KMS-11 (cell line): ENCODE results near the gene BST1.

Source experiments
- H2AFZ ChIP-seq: fragments of 200-600 bp; sonication (generic); 2 replicates; pipeline ENCODE4 v1.6.1; 2016; ENCODE audit warnings: antibody characterized with exemption, mixed run types, low read depth
- H3K27ac ChIP-seq: fragments of 200-600 bp; sonication (generic); 2 replicates; pipeline ENCODE4 v1.6.1; 2016; ENCODE audit warnings: mild to moderate bottlenecking, mixed run types
- H3K27me3 ChIP-seq: fragments of 200-600 bp; sonication (generic); 2 replicates; pipeline ENCODE4 v1.6.1; 2017; ENCODE audit warnings: mild to moderate bottlenecking, low read depth, mixed run types, moderate library complexity; ENCODE audit not compliant: insufficient read depth
- H3K36me3 ChIP-seq: fragments of 200-600 bp; sonication (generic); 2 replicates; pipeline ENCODE4 v1.6.1; 2017; ENCODE audit warnings: mild to moderate bottlenecking, mixed run types; ENCODE audit not compliant: insufficient read depth
- H3K4me1 ChIP-seq: fragments of 200-600 bp; sonication (generic); 2 replicates; pipeline ENCODE4 v1.6.1; 2016; ENCODE audit warnings: mild to moderate bottlenecking, low read depth, mixed run types; ENCODE audit not compliant: poor library complexity, severe bottlenecking
- H3K4me2 ChIP-seq: fragments of 200-600 bp; sonication (generic); 2 replicates; pipeline ENCODE4 v1.7.0; 2016; ENCODE audit warnings: mild to moderate bottlenecking, mixed run types
- H3K4me3 ChIP-seq: fragments of 200-600 bp; sonication (generic); IDR thresholded peaks from 2 replicates; pipeline ENCODE4 v1.6.1; 2017; ENCODE audit warnings: low read depth, low read length, mixed read lengths; ENCODE audit not compliant: insufficient read depth
- H3K79me2 ChIP-seq: fragments of 200-600 bp; sonication (generic); 2 replicates; pipeline ENCODE4 v1.6.1; 2016; ENCODE audit warnings: low read depth, mixed run types; ENCODE audit not compliant: insufficient read depth
- H3K9ac ChIP-seq: fragments of 200-600 bp; sonication (generic); 2 replicates; pipeline ENCODE4 v1.6.1; 2016; ENCODE audit warnings: mild to moderate bottlenecking, mixed run types
- H4K20me1 ChIP-seq: fragments of 200-600 bp; sonication (generic); 2 replicates; pipeline ENCODE4 v1.6.1; 2016; ENCODE audit warnings: mild to moderate bottlenecking, mixed run types; ENCODE audit not compliant: insufficient read depth
- TF ChIP-seq, protein P1 (sequence below): fragments of 200-600 bp; sonication (generic); conservative IDR thresholded peaks from 2 replicates; pipeline ENCODE4 v1.6.1; 2017; ENCODE audit warnings: low read depth, mild to moderate bottlenecking, antibody characterized with exemption, low read length, moderate library complexity, mixed read lengths

BST1 gene

DNA sequence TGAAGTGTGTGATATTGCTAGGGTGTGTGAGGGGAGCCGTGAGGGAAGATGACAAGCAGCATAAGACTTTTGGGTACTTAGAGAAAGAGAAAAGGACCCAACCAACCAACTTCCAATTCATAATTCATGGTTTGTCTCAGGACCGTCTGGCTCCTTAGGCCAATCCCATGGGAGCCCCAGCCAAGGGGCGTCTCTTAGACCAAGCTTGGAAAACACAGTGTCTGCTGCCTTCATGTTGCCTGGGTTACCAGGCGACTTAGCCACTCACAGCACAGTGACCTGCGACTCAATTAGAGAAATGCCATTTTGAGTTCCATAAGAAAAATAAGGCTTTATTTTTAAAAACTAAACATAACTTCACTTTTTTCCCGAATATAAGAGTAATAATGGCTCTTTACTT is 32.7 kb downstream of the BST1 start:
- Histone ChIP-seq H3K36me3 (no peaks in the 10 kb centered on the region), H3K4me2 (no peak overlapping the region), H2AFZ (no peak overlapping the region), H4K20me1 (no peaks in the 10 kb centered on the region), H3K9ac (no peak overlapping the region), H3K79me2 (no peaks in the 10 kb centered on the region), H3K4me3 (no peak overlapping the region), H3K4me1 (no peaks in the 10 kb centered on the region), H3K27me3 (no peaks in the 10 kb centered on the region), H3K27ac (no peak overlapping the region)
- TF ChIP-seq, protein P1, sequence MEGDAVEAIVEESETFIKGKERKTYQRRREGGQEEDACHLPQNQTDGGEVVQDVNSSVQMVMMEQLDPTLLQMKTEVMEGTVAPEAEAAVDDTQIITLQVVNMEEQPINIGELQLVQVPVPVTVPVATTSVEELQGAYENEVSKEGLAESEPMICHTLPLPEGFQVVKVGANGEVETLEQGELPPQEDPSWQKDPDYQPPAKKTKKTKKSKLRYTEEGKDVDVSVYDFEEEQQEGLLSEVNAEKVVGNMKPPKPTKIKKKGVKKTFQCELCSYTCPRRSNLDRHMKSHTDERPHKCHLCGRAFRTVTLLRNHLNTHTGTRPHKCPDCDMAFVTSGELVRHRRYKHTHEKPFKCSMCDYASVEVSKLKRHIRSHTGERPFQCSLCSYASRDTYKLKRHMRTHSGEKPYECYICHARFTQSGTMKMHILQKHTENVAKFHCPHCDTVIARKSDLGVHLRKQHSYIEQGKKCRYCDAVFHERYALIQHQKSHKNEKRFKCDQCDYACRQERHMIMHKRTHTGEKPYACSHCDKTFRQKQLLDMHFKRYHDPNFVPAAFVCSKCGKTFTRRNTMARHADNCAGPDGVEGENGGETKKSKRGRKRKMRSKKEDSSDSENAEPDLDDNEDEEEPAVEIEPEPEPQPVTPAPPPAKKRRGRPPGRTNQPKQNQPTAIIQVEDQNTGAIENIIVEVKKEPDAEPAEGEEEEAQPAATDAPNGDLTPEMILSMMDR = no peak

DNA sequence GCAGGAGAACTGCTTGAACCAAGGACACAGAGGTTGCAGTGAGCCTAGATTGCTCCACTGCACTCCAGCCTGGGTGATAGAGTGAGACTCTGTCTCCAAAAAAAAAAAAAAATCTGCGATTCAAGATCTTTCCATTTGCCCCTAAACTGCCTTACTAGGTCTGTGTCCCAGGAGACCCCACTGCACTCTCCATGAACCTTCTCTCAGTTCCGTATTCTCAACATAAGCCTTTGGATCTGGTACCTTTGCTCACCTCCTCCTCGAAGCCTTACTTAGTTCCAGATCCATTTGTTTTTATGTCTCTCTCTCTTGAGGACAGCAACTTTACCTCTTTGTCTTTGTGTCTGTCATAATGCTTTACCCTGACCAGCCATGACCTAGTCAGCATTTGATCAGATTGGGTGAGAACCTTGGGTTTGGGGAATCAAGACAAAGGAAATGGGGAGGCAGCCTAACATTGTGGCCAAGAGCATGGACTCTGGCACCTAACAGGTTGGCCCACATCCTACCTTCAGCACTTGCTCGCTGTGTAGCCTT is 33.7 kb downstream of the BST1 start:
- Histone ChIP-seq H3K4me2 (no peak overlapping the region), H3K79me2 (no peaks in the 10 kb centered on the region), H4K20me1 (no peaks in the 10 kb centered on the region), H3K9ac (no peak overlapping the region), H3K4me3 (no peak overlapping the region), H2AFZ (no peak overlapping the region), H3K4me1 (no peaks in the 10 kb centered on the region), H3K27ac (no peak overlapping the region), H3K27me3 (no peaks in the 10 kb centered on the region), H3K36me3 (no peaks in the 10 kb centered on the region)
- TF ChIP-seq, protein P1 = no peak

DNA sequence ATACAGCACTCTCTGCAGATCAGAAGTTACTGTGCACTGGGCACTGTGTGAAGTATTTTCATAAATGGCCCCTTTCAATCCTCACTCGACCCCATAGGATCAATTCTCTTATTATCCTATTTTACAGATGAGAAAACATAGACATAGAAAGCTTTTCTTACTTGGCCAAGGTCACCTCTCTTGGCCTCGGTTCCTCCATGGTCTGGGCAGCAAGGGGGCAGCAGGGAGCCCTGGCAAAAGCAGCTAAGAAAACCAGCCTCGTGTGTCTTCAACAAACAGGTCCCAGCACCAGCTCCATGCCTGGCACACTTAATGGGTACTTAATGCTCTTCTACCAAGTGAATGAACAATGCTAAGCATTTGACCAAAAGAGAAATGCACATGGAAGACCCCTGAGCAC is 34.4 kb downstream of the BST1 start:
- H2AFZ ChIP-seq = no peak overlapping the region
- no peak overlapping the region for H3K4me2 ChIP-seq
- H3K4me1 ChIP-seq = no peaks in the 10 kb centered on the region
- no peaks in the 10 kb centered on the region for H4K20me1 ChIP-seq
- no peak overlapping the region for H3K9ac ChIP-seq
- H3K79me2 ChIP-seq = no peaks in the 10 kb centered on the region
- no peak overlapping the region for H3K4me3 ChIP-seq
- no peak overlapping the region for H3K27ac ChIP-seq
- H3K36me3 ChIP-seq = no peaks in the 10 kb centered on the region
- no peaks in the 10 kb centered on the region for H3K27me3 ChIP-seq
- TF ChIP-seq, protein P1 = no peak

DNA sequence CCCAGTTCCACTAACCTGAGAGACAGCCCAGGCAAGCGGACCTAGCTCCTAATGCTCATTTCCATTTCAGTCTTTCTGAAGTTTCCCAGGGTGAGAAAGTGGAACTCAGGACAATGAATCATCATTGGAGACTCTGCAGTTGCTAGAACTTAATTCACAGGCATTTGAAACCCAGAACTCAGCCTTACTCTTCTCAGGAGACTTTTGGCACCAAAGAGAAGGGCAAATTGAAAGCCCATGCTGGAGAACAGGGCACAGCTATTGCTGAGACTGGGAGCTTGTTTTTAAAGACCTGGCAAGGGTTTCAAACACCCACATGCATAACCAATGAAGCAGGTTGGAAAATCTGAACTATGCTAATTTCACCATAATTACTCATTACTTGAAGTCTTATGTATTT is 36.0 kb downstream of the BST1 start:
- Histone ChIP-seq H2AFZ (no peak overlapping the region), H3K9ac (no peak overlapping the region), H3K27me3 (no peaks in the 10 kb centered on the region), H3K4me3 (no peak overlapping the region), H3K36me3 (no peaks in the 10 kb centered on the region), H4K20me1 (no peaks in the 10 kb centered on the region), H3K4me2 (no peak overlapping the region), H3K4me1 (no peaks in the 10 kb centered on the region), H3K27ac (no peak overlapping the region), H3K79me2 (no peaks in the 10 kb centered on the region)
- TF ChIP-seq, protein P1 = no peak
